H1 (cell line): Measurements from ENCODE around the gene SIRT3. TPM values are rescaled to one million over a fixed set of nuclear protein-coding genes. Genes with fewer than 3 reads are reported as not detected.
A peak's percentile ranks its signal among the peaks of the same experiment; 100 is the strongest.

Experiments used
- CTCF ChIA-PET: fragments of 300-600 bp; sonication (Branson Sonifier 250); formaldehyde crosslinking; loops from one replicate; lab custom pipeline; 2021; ENCODE audit not compliant: partially characterized antibody; lab: Charles Lee
- POLR2A ChIA-PET: fragments of 300-600 bp; sonication (Branson Sonifier 250); formaldehyde crosslinking; loops from one replicate; lab custom pipeline; 2021; ENCODE audit warnings: inconsistent platforms; ENCODE audit not compliant: partially characterized antibody; lab: Charles Lee
- DNase-seq, 2 experiments: peaks; one replicate each; pipeline versions ENCODE4 v3.0.0 to v3.0.0-alpha.2; 2010 to 2022; ENCODE audit warnings: low spot score in 2 of 2, low read depth in 1 of 2, mixed read lengths in 1 of 2
- FAIRE-seq: peaks from 2 replicates; lab custom pipeline; 2011; peaks lifted over from hg19 to GRCh38; lab: Jason Lieb, UNC
- H2AFZ ChIP-seq: 2 replicates; pipeline ENCODE4 v1.8.1; 2012; ENCODE audit warnings: low read length, inconsistent platforms
- H2AK5ac ChIP-seq: 2 replicates; pipeline ENCODE4 v1.6.1; 2013; ENCODE audit warnings: low read depth, low read length
- H2BK120ac ChIP-seq: replicated peaks from 2 replicates; pipeline ENCODE3; 2013; ENCODE audit warnings: low read depth, low read length, inconsistent platforms
- H2BK12ac ChIP-seq: 2 replicates; pipeline ENCODE4 v1.6.1; 2013; ENCODE audit warnings: low read depth, low read length
- H2BK15ac ChIP-seq: 2 replicates; pipeline ENCODE4 v1.6.1; 2013; ENCODE audit warnings: low read length
- H2BK20ac ChIP-seq: 2 replicates; pipeline ENCODE4 v1.6.1; 2013; ENCODE audit warnings: low read length
- H2BK5ac ChIP-seq: 2 replicates; pipeline ENCODE4 v1.6.1; 2013; ENCODE audit warnings: low read depth, low read length
- H3K14ac ChIP-seq: 2 replicates; pipeline ENCODE4 v1.6.1; 2013; ENCODE audit warnings: inconsistent platforms; ENCODE audit not compliant: insufficient read length
- H3K18ac ChIP-seq: 2 replicates; pipeline ENCODE4 v1.6.1; 2013; ENCODE audit warnings: low read length; ENCODE audit errors: extremely low read depth
- H3K23ac ChIP-seq: 2 replicates; pipeline ENCODE4 v1.6.1; 2013; ENCODE audit warnings: inconsistent platforms; ENCODE audit not compliant: insufficient read length
- H3K23me2 ChIP-seq: 2 replicates; pipeline ENCODE4 v1.6.1; 2013; ENCODE audit warnings: low read depth, low read length
- H3K27ac ChIP-seq: 2 replicates; pipeline ENCODE4 v1.6.1; 2011; ENCODE audit warnings: low read depth, low read length, inconsistent platforms
- H3K27me3 ChIP-seq, 4 experiments: replicated peaks in 1 of 4; 1 replicate in 1 of 4; 2 replicates in 3 of 4; pipeline versions ENCODE4 v1.6.1 to v1.8.1; 2011 to 2013; ENCODE audit warnings: low read length in 3 of 4, mild to moderate bottlenecking in 3 of 4, inconsistent platforms in 2 of 4, mixed read lengths in 2 of 4, moderate library complexity in 1 of 4; ENCODE audit not compliant: control insufficient read depth in 3 of 4, insufficient read depth in 3 of 4; ENCODE audit errors: extremely low read depth in 1 of 4
- H3K36me3 ChIP-seq, 4 experiments: 2 replicates each; pipeline versions ENCODE4 v1.6.1 to v1.8.1; 2011 to 2013; ENCODE audit warnings: mild to moderate bottlenecking in 4 of 4, low read length in 3 of 4, moderate library complexity in 2 of 4, control low read depth in 1 of 4, inconsistent platforms in 1 of 4; ENCODE audit not compliant: insufficient read depth in 4 of 4, control insufficient read depth in 2 of 4
- H3K4ac ChIP-seq: replicated peaks from 2 replicates; pipeline ENCODE3; 2013; ENCODE audit warnings: low read length, low read depth, mixed read lengths, inconsistent platforms; ENCODE audit not compliant: insufficient read length
- H3K4me1 ChIP-seq, 4 experiments: replicated peaks in 1 of 4; 1 replicate in 1 of 4; 2 replicates in 3 of 4; pipeline versions ENCODE4 v1.6.1 to v1.8.1; 2011 to 2013; ENCODE audit warnings: low read length in 3 of 4, inconsistent platforms in 2 of 4, mixed read lengths in 1 of 4; ENCODE audit not compliant: insufficient read depth in 4 of 4, control insufficient read depth in 3 of 4
- H3K4me2 ChIP-seq, 2 experiments: 2 replicates each; pipeline versions ENCODE4 v1.6.1 to v1.8.1; 2011 to 2013; ENCODE audit warnings: low read depth in 2 of 2, low read length in 2 of 2, control low read depth in 1 of 2, inconsistent platforms in 1 of 2, mild to moderate bottlenecking in 1 of 2; ENCODE audit not compliant: insufficient read depth in 1 of 2
- H3K4me3 ChIP-seq, 4 experiments: fragments of 200-600, 300-600 bp in 1 of 4; sonication (generic), shearing (Covaris generic), sonication (Bioruptor Twin) in 1 of 4; 2 replicates each; pipeline versions ENCODE4 v1.5.1 to v1.8.1; 2011 to 2016; ENCODE audit warnings: low read length in 4 of 4, low read depth in 3 of 4, control low read depth in 2 of 4, inconsistent platforms in 2 of 4, mild to moderate bottlenecking in 2 of 4, mixed read lengths in 1 of 4, moderate library complexity in 1 of 4; ENCODE audit not compliant: insufficient read depth in 2 of 4; ENCODE audit errors: extremely low read depth in 1 of 4
- H3K56ac ChIP-seq: replicated peaks from 2 replicates; pipeline ENCODE3; 2013; ENCODE audit warnings: low read depth, mild to moderate bottlenecking, mixed read lengths, low read length, inconsistent platforms; ENCODE audit not compliant: insufficient read length
- H3K79me1 ChIP-seq: 2 replicates; pipeline ENCODE4 v1.6.1; 2013; ENCODE audit warnings: low read depth, low read length, control low read depth
- H3K79me2 ChIP-seq, 2 experiments: 2 replicates each; pipeline versions ENCODE4 v1.6.1 to v1.8.1; 2012 to 2013; ENCODE audit warnings: low read length in 2 of 2, mild to moderate bottlenecking in 2 of 2, inconsistent platforms in 1 of 2; ENCODE audit not compliant: insufficient read depth in 2 of 2, control insufficient read depth in 1 of 2
- H3K9ac ChIP-seq, 4 experiments: replicated peaks in 1 of 4; 1 replicate in 1 of 4; 2 replicates in 3 of 4; pipeline versions ENCODE4 v1.6.1 to v1.8.1; 2011 to 2013; ENCODE audit warnings: low read depth in 3 of 4, low read length in 3 of 4, control low read depth in 2 of 4, mild to moderate bottlenecking in 2 of 4, moderate library complexity in 2 of 4, inconsistent platforms in 1 of 4; ENCODE audit errors: extremely low read depth in 1 of 4
- H3K9me3 ChIP-seq, 2 experiments: 2 replicates each; pipeline versions ENCODE4 v1.6.1 to v1.8.1; 2012 to 2013; ENCODE audit warnings: mild to moderate bottlenecking in 2 of 2, moderate library complexity in 2 of 2, control low read depth in 1 of 2, inconsistent platforms in 1 of 2, low read depth in 1 of 2, low read length in 1 of 2, mixed read lengths in 1 of 2; ENCODE audit not compliant: insufficient read depth in 2 of 2
- H4K20me1 ChIP-seq, 2 experiments: replicated peaks in 1 of 2; 2 replicates each; pipeline versions ENCODE3 to v1.8.1; 2011 to 2013; ENCODE audit warnings: inconsistent platforms in 2 of 2, low read length in 2 of 2, mild to moderate bottlenecking in 1 of 2; ENCODE audit not compliant: insufficient read depth in 2 of 2, control insufficient read depth in 1 of 2
- H4K5ac ChIP-seq: 2 replicates; pipeline ENCODE4 v1.6.1; 2013; ENCODE audit warnings: low read length, low read depth, mixed read lengths, inconsistent platforms; ENCODE audit not compliant: insufficient read length
- H4K8ac ChIP-seq: 2 replicates; pipeline ENCODE4 v1.8.0; 2013; ENCODE audit warnings: mild to moderate bottlenecking, moderate library complexity, low read length, inconsistent platforms; ENCODE audit not compliant: insufficient read depth; ENCODE audit errors: extremely low read depth
- H4K91ac ChIP-seq: replicated peaks from 2 replicates; pipeline ENCODE3; 2013; ENCODE audit warnings: low read length, mixed read lengths, inconsistent platforms; ENCODE audit not compliant: insufficient read length
- ATF3 ChIP-seq: IDR thresholded peaks from 2 replicates; pipeline ENCODE4 v1.6.1; 2011; ENCODE audit warnings: low read depth, mild to moderate bottlenecking, low read length; ENCODE audit not compliant: insufficient read depth
- E2F6 ChIP-seq: IDR thresholded peaks from 2 replicates; pipeline ENCODE4 v1.6.1; 2012; ENCODE audit warnings: inconsistent platforms
- EGR1 ChIP-seq: IDR thresholded peaks from 2 replicates; pipeline ENCODE4 v1.6.1; 2011; ENCODE audit warnings: low read depth, low read length, borderline replicate concordance
- EZH2 ChIP-seq: fragments of 200-600 bp; sonication (generic); IDR thresholded peaks from 2 replicates; pipeline ENCODE4 v1.7.1; 2012; ENCODE audit warnings: low read depth, mild to moderate bottlenecking, moderate library complexity, low read length, inconsistent platforms; ENCODE audit not compliant: severe bottlenecking
- FOSL1 ChIP-seq: IDR thresholded peaks from 2 replicates; pipeline ENCODE4 v1.6.1; 2011; ENCODE audit warnings: mild to moderate bottlenecking, low read depth, low read length, moderate library complexity; ENCODE audit not compliant: insufficient read depth
- JUN ChIP-seq: IDR thresholded peaks from 2 replicates; pipeline ENCODE4 v1.6.1; 2011; ENCODE audit warnings: low read depth, mild to moderate bottlenecking, improper control_type of control experiment, low read length
- KDM1A ChIP-seq: fragments of 200-600, 300-600 bp; sonication (generic); IDR thresholded peaks from 2 replicates; pipeline ENCODE4 v1.7.1; 2016; ENCODE audit warnings: mild to moderate bottlenecking, low read length, borderline replicate concordance
- KDM4A ChIP-seq: IDR thresholded peaks from one replicate; pipeline ENCODE4 v1.7.1; 2012; ENCODE audit warnings: low read depth, mild to moderate bottlenecking, moderate library complexity, low read length, inconsistent platforms; ENCODE audit not compliant: severe bottlenecking
- RAD21 ChIP-seq, 2 experiments: IDR thresholded peaks in 1 of 2; conservative IDR thresholded peaks in 1 of 2; 2 replicates each; pipeline ENCODE4 v1.6.1; 2011; ENCODE audit warnings: low read depth in 2 of 2, low read length in 2 of 2, improper control_type of control experiment in 1 of 2, inconsistent platforms in 1 of 2, mild to moderate bottlenecking in 1 of 2, moderate library complexity in 1 of 2
- RFX5 ChIP-seq: IDR thresholded peaks from 2 replicates; pipeline ENCODE4 v1.6.1; 2011; ENCODE audit warnings: low read depth, low read length, improper control_type of control experiment, borderline replicate concordance
- TAF1 ChIP-seq: IDR thresholded peaks from 2 replicates; pipeline ENCODE4 v1.6.1; 2011; ENCODE audit warnings: mild to moderate bottlenecking, low read depth, low read length
- WGBS, 2 experiments: shearing (Covaris generic) in 1 of 2; methylation state at CpG; one replicate each; pipeline versions ENCODE4 v1.1.6 to v1.1.7; 2013 to 2015; ENCODE audit warnings: low lambda C conversion rate in 2 of 2, mixed read lengths in 2 of 2, inconsistent platforms in 1 of 2, low coverage in 1 of 2, missing lambda C conversion rate in 1 of 2; ENCODE audit not compliant: insufficient replicate concordance in 2 of 2, insufficient coverage in 1 of 2, insufficient read length in 1 of 2; ENCODE audit errors: extremely low coverage in 1 of 2, missing lambda C conversion rate in 1 of 2; 5-methylcytosine and 5-hydroxymethylcytosine counted together
- polyA plus RNA-seq, 7 experiments: library from polyadenylated mRNA; depleted of rRNA in 3 of 7; stranded (reverse) in 5 of 7; unstranded in 2 of 7; fragments of >200 nt in 5 of 7; fragments of 200-250 nt in 2 of 7; gene quantifications; 1 replicate in 5 of 7; 2 replicates in 1 of 7; 4 replicates in 1 of 7; pipeline versions ENCODE4 v1.2.1 to v1.2.3, GENCODE V29; 2011 to 2013; ENCODE audit warnings: missing spikeins in 2 of 7, mixed read lengths in 2 of 7
- total RNA-seq: library from RNA; stranded (reverse); fragmentation: NEBNext Ultra II Directional; extraction: Animal tissue kit (Norgen Biotek cat#: 25700); gene quantifications from 2 replicates; pipeline ENCODE4 v1.2.1, GENCODE V29; 2021

SIRT3 gene
- total and polyA plus RNA-seq, 2 of the 8 experiments (the other 6 are each of a cell fraction or from before 2014, with no cell fraction given) = 14.3 to 21.6 TPM

- H2BK20ac ChIP-seq = no peak overlapping the region
- no peaks in the 10 kb centered on the region for H3K79me2 ChIP-seq
- H2BK12ac ChIP-seq = no peak overlapping the region
- no peak for TF ChIP-seq FOSL1
- TF ChIP-seq E2F6 = no peak
- TF ChIP-seq KDM4A = no peak
- TF ChIP-seq EGR1 = no peak
- TF ChIP-seq RAD21 (IDR thresholded peaks at IDR 0.05 in 1 of 2, conservative IDR thresholded peaks at IDR 0.05 in 1 of 2; ENCODE audit: low read depth in 2 of 2, low read length in 2 of 2) = no peak
- TF ChIP-seq RFX5 = no peak
- TF ChIP-seq TAF1 = no peak
- no peak for TF ChIP-seq JUN
- TF ChIP-seq EZH2 = no peak
- TF ChIP-seq ATF3 = no peak
- no peak for TF ChIP-seq KDM1A
Measured at GRCh38 chr11:197741-198235, 38.4 kb downstream of the SIRT3 start.

More at GRCh38 chr11:197741-198235, 38.4 kb downstream of the SIRT3 start:
- Histone ChIP-seq H2AK5ac (no peak overlapping the region), H3K56ac (no peak overlapping the region), H4K5ac (no peak overlapping the region), H4K91ac (no peak overlapping the region), H2BK120ac (no peak overlapping the region), H3K9me3 (peaks cover 0 to 12% of the 10 kb centered on the region in 2 experiments; a peak in 1 of 4 replicates), H3K79me1 (no peaks in the 10 kb centered on the region), H2BK5ac (no peak overlapping the region), H3K4me1 (no peaks in the 10 kb centered on the region), H3K4me3 (no peak overlapping the region), H3K4me2 (no peak overlapping the region), H3K27ac (no peak overlapping the region), H2BK15ac (no peak overlapping the region), H3K9ac (no peak overlapping the region), H3K36me3 (no peaks in the 10 kb centered on the region), H3K4ac (no peak overlapping the region), H3K27me3 (no peaks in the 10 kb centered on the region), H3K14ac (no peak overlapping the region), H4K8ac (no peak overlapping the region; the same call in 1 of the 2 replicates), H4K20me1 (no peaks in the 10 kb centered on the region), H2AFZ (no peak overlapping the region), H3K23ac (no peak overlapping the region), H3K23me2 (no peaks in the 10 kb centered on the region), H3K18ac (no peak overlapping the region)
- CTCF ChIA-PET = interaction anchor here (1.4 kb wide), 2 partner anchors 53 to 165 kb away, joined by 3 to 4 read pairs; no protein-coding TSS in a partner anchor
- FAIRE-seq (no peak), DNase-seq (peak in 1 of 2 experiments; percentile 38)
- 90% methylated on average over 9 of the region's 9 CpGs; no CpG with 5 or more reads in 1 of the 2 experiments for WGBS, 2 experiments
- POLR2A ChIA-PET = interaction anchor here (0.8 to 1.0 kb wide), 3 partner anchors 9 to 171 kb away, joined by 3 to 4 read pairs (median 3); partner anchors contain the start of genes BET1L and RIC8A
